SH-SY5Y (cell line): ENCODE results near the gene SNTA1.

ENCODE experiments used
- GATA2 ChIP-seq: IDR thresholded peaks from 2 replicates; pipeline ENCODE4 v1.6.1; 2011; ENCODE audit warnings: mild to moderate bottlenecking, low read depth, low read length
- GATA3 ChIP-seq: IDR thresholded peaks from 2 replicates; pipeline ENCODE4 v1.6.1; 2011; ENCODE audit warnings: low read depth, mild to moderate bottlenecking, low read length, moderate library complexity

Gene SNTA1

DNA sequence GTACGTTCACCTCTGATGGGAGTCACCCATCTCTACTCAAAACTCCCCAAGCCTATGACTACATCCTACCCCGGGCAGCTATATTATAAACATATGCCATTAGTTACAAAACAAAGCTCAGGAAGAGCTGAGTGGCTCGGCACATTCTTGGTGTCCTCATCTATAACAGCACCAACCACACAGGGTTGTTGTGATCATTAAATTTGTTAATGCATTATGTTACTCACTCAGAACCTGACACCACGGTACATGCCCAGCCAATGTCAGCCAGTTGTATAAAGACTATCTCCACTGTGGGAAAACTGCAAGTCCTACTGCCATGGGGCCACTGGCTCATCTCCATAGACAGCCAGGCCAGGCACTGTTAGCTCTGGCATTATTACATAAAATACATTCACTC, 50.0 kb downstream of the SNTA1 start:
- no peak for TF ChIP-seq GATA2
- no peak for TF ChIP-seq GATA3

DNA sequence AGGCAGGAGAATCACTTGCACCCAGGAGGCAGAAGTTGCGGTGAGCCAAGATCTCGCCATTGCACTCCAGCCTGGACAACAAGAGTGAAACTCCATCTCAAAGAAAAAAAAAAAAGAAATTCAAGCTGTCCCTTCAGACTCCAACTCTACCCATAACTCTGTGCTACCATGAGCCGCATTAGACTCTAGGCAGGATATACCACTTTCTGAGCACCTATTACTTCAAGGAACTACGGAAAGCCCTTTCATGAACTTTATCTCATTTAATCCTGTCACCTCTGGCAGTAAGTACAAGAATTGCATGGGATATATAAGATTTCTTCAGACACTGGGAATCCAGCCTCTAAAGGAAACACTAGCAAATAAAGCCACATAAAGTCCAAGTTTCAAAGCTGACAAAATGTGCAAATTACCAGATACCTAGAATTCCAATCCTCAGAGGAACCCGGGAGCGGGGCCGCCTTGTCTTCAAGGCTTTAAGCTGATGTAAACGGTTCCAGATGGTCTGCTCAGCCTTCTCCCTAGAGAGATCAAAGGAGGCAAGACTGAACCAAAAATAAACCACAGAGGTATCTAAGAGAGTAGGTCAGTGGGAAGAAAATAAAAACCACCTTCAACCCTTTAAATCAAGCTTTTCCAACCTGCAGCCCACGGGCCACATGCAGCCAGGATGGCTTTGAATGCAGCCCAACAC, 51.7 kb downstream of the SNTA1 start:
- TF ChIP-seq GATA3 (no peak), GATA2 (no peak)

DNA sequence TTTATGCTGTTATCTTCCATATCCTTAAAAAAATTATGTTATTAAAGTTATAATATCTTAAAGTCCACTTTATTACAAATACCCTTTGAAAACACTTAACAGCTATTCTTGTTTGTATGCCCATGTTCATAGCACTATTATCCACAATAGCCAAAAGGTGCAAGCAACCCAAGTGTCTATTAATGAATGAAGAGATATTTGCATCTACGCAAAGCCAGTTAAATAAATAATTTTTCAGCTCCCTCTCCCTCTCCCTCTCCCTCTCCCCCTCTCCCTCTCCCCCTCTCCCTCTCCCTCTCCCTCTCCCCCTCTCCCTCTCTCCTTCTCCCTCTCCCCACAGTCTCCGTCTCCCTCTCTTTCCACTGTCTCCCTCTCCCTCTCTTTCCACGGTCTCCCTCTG, 55.3 kb downstream of the SNTA1 start:
- TF ChIP-seq GATA3, result no peak
- TF ChIP-seq GATA2, result no peak

DNA sequence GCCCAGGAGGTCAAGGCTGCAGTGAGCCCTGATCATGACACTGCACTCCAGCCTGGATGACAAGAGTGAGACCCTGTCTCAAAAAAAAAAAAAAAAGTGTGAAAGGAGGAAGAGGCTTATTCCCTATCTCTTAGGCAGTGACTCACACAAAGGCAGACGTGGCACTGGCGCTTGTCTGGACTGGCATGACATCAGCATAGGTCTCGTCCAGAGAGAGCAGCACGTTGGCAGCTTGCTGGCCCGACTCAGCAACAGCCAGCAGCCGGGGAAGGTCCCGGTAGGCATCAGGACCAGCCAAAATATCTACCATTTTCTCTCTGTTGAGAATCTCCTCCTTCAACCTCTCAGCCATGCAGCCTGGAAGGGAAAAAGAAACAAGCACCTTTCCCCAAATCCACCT, 56.4 kb downstream of the SNTA1 start:
- no peak for TF ChIP-seq GATA3
- TF ChIP-seq GATA2, result no peak

DNA sequence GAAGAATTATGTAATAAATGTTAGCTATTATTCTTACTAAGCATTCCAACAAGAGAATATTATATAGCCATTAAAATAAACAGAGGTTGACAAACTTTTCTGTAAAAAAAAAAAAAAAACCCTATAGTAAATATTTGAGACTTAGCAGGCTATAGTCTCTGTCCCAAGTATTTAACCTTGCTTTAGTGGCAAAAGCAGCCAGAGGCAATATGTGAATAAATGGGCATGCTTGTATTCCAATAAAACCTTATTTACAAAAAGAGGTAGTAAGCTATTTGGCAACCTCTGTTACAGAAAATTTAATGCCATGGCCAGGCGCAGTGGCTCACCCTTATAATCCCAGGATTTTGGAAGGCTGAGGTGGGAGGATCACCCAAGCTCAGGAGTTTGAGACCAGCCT, 56.9 kb downstream of the SNTA1 start:
- TF ChIP-seq GATA3, result no peak
- TF ChIP-seq GATA2, result no peak

DNA sequence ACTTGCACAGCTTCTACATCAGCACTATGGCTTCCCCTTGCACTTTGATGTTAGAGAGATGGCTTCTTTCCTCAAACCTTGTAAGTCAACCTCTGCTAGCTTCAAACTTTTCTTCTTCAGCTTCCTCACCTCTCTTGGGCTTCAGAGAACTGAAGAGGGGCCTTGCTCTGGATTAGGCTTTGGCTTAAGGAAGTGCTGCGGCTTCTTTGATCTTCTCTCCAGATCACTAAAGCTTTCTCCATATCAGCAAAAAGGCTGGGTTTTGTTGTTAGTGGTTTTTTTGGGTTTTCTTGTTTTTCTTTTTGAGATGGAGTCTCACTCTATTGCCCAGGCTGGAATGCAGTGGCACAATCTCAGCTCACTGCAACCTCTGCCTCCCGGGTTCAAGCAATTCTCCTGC, 66.2 kb downstream of the SNTA1 start:
- TF ChIP-seq GATA3 (no peak), GATA2 (no peak)

DNA sequence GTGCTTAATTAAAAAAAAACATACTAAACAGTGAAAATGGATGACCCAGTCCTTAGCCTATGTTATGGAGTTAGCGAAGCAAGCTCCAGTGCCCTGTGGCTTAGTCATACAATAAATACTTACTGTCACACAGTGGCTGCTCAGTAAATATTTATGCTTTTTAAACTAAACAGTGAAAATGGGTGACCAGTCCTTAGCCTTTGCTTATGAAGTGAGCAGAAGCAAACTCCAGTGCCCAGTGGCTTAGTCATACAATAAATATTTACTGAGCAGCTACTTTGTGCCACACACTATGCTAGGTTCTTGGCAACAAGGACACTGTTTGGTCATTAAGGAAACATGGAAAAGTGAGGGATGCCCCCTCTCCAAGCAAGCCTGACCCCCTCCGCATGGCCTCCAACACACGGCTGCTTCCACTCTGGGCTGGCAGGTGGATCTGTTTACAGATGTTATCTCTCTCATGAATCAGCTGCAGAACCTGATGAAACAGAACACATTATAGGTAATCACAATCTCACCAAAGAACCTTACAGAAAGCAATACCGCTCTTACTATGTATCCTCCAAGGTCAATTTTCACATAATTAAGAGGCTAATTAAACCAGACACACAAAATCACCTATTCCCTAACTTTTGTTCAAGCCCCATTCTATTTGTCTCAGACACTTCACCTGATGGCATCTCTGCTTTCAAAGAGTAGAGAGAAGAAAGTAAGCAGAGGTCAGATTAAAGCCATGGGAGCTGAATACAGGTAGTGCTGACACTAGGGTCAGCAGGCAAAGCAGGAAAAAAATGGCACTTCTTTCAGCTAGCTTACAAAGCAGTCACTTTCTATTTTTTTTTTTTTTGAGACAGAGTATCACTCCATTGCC, 69.6 kb downstream of the SNTA1 start:
- TF ChIP-seq GATA2, result no peak
- no peak for TF ChIP-seq GATA3

DNA sequence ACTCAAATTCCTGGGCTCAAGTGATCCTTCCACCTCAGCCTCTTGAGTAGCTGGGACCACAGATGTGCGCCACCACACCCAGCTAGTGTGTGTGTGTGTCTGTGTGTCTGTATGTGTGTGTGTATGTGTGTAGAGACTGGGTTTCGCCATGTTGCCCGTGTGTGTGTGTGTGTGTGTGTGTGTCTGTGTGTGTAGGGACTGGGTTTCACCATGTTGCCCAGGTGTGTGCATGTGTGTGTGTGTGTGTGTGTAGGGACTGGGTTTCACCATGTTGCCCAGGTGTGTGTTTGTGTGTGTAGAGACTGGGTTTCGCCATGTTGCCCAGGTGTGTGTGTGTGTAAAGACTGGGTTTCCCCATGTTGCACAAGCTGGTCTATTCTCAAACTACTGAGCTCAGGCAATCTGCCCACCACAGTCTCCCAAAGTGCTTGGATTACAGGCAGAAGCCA, 70.5 kb downstream of the SNTA1 start:
- TF ChIP-seq GATA3 (no peak), GATA2 (no peak)

DNA sequence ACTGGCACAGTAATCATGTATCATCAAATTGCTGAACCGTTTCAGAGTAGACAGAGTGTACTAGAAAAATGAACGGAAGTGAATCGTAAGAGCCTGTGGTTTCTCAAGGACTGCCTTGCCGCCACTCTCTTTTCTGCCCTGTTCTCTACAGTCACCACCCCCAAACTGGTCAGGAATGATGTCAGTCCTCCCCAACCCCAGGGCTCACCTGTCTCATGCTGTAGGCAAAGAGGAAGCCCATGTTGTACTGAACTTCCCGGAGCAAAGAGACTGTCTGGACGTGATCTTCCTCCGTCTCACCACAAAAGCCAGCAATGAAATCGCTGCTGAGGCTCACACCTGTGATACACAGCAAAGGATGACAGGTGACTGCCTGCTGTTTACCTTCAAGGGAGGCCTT, 73.3 kb downstream of the SNTA1 start:
- TF ChIP-seq GATA2 (no peak), GATA3 (no peak)

DNA sequence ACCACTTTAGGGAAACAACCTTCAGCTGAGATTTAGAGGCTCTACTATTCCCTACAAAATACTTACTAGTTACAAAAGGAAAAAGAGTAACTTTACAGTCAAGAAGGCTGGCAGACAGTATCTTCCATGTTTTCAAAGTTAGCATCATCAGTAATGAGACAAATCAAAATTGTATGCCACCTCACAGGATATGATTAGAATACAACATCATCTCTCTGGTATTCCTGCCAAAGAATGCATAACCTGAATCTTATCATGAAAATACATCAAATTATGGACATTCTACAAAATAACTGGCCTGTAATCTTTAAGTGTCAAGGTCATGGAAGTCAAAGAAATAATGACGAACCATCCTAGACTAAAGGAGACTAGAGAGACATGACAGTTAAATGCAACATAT, 80.7 kb downstream of the SNTA1 start:
- TF ChIP-seq GATA2 (no peak), GATA3 (no peak)

DNA sequence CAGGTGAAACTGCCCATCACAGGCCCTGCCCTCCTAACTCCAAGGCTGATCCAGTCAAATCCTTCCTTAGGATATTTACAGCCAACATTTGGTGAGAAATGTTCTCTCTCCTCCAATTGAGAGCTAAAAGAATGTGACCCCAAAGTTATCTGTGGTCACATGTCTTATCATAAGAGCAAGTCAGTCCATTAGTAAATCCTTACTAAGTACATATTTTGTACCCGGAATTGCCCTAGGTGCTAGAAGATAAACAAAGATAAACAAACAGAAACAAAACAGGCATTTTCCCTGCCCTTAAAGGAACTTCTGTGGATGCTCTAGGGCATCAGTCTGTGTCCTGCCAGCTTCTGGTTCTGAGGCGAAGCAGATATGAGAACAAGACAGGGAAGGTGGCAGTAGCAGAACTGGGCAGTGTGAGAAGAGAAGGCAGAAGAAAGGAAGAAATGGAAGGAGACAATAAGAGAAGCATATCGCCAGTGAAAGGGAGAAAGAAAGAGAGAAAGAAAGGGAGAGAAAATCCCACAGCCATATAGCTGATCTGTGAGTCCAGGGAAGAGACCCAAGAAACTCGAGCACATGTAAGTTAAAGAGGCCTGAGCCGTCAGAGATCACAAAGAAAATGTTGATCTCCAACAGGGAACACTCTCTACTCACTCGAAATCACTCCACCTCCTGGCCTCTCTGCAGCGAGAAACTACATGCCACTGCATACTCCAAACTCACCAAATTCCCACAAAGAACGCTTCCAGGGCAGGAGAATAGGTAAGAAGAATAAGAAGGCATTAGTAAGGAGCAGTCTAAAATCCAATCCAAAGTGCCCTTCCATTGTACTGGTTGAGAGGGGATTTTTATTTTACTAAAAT, 83.9 kb downstream of the SNTA1 start:
- no peak for TF ChIP-seq GATA2
- TF ChIP-seq GATA3, result no peak
